ENCODE data around the gene HSPB8. TPM values are rescaled to one million over a fixed set of nuclear protein-coding genes. Genes with fewer than 3 reads are reported as not detected.

HSPB8 gene
- 100 to 1,000 TPM in 10 of 12 donors, 10 to 100 TPM in 1, not detected in 1; 67.5 to 272 (median 214) TPM for polyA plus RNA-seq (ENCODE audit: insufficient read length in 12 of 12)
- long read RNA-seq, donor 1, transcript HSPB8-201 (3 exons, 2,152 nt) = major isoform, 6 of 6 reads
- long read RNA-seq, donor 1, partial matches to known transcripts = 0 of 6 reads
- long read RNA-seq, donor 1, other reads (novel, unspliced or antisense) = 0 of 6 reads
- long read RNA-seq, donor 2, transcript HSPB8-201 (3 exons, 2,152 nt) = major isoform, 170 of 180 reads
- long read RNA-seq, donor 2, partial matches to known transcripts = 10 of 180 reads
- long read RNA-seq, donor 2, other reads (novel, unspliced or antisense) = 0 of 180 reads
- long read RNA-seq, donor 3, transcript HSPB8-201 (3 exons, 2,152 nt) = major isoform, 70 of 71 reads
- long read RNA-seq, donor 3, partial matches to known transcripts = 0 of 71 reads
- long read RNA-seq, donor 3, other reads (novel, unspliced or antisense) = 0 of 71 reads
- long read RNA-seq, donor 4, transcript HSPB8-201 (3 exons, 2,152 nt) = major isoform, 45 of 45 reads
- long read RNA-seq, donor 4, partial matches to known transcripts = 0 of 45 reads
- long read RNA-seq, donor 4, other reads (novel, unspliced or antisense) = 0 of 45 reads
- long read RNA-seq, donor 5 = 0 reads
- long read RNA-seq, donor 6, transcript HSPB8-201 (3 exons, 2,152 nt) = major isoform, 51 of 51 reads
- long read RNA-seq, donor 6, partial matches to known transcripts = 0 of 51 reads
- long read RNA-seq, donor 6, other reads (novel, unspliced or antisense) = 0 of 51 reads
- long read RNA-seq, donor 7, transcript HSPB8-201 (3 exons, 2,152 nt) = major isoform, 50 of 50 reads
- long read RNA-seq, donor 7, partial matches to known transcripts = 0 of 50 reads
- long read RNA-seq, donor 7, other reads (novel, unspliced or antisense) = 0 of 50 reads
- long read RNA-seq, donor 8, transcript HSPB8-201 (3 exons, 2,152 nt) = major isoform, 140 of 140 reads
- long read RNA-seq, donor 8, partial matches to known transcripts = 0 of 140 reads
- long read RNA-seq, donor 8, other reads (novel, unspliced or antisense) = 0 of 140 reads
- long read RNA-seq, donor 9, transcript HSPB8-201 (3 exons, 2,152 nt) = major isoform, 50 of 71 reads
- long read RNA-seq, donor 9, partial matches to known transcripts = 21 of 71 reads
- long read RNA-seq, donor 9, other reads (novel, unspliced or antisense) = 0 of 71 reads
- long read RNA-seq, donor 10, transcript HSPB8-201 (3 exons, 2,152 nt) = major isoform, 123 of 162 reads
- long read RNA-seq, donor 10, partial matches to known transcripts = 37 of 162 reads
- long read RNA-seq, donor 10, other reads (novel, unspliced or antisense) = 0 of 162 reads
- long read RNA-seq, donor 11, transcript HSPB8-201 (3 exons, 2,152 nt) = major isoform, 112 of 188 reads
- long read RNA-seq, donor 11, partial matches to known transcripts = 76 of 188 reads
- long read RNA-seq, donor 11, other reads (novel, unspliced or antisense) = 0 of 188 reads

DNA sequence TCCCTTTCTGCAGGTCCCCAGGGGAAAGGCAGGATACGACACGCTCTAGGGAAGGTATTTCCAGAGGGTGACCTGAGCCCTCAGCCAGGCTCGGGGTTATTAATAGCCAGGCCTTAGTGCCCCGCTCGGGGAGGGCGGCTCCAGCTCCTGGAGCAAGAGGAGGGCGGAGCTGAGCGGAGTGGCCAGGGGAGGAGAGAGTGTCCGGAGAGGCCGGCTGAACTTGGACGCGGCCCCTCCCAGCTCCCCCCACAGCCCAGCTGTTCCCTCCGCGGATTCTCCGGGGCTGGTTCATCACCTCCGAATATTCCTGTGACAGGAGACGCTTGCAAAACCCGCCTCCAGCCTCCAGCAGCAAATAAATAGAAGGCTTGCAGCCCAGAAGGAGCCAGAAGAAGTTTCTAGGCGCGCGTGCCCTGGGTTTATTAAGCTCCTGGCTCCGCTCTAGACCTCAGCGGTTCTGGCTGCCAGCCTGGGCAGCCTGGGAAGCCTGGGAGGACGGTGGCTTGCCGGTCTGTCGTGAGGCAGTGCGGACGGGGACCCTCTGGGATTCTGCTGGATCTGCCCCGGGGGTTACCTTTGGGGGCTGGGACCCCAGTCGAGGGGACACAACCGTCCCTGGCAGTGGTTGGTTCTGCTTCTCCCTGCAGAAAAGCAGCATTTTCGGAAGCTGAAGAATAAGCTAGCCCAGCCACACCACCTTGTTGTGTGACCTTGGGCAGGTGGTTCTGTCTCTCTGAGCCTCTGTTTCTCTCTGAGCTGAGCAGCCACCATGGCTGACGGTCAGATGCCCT is at the start of gene HSPB8:
Gene HSPB8 (plus strand): TSS at position 388 of the 791 bp plus-strand sequence. CDS start 382 bp downstream, at position 770.
- DNase-seq = peak; percentile 66

- no peak for DNase-seq
Observed at GRCh38 chr12:119129827-119130434, 48.8 kb upstream of the HSPB8 start.

DNA sequence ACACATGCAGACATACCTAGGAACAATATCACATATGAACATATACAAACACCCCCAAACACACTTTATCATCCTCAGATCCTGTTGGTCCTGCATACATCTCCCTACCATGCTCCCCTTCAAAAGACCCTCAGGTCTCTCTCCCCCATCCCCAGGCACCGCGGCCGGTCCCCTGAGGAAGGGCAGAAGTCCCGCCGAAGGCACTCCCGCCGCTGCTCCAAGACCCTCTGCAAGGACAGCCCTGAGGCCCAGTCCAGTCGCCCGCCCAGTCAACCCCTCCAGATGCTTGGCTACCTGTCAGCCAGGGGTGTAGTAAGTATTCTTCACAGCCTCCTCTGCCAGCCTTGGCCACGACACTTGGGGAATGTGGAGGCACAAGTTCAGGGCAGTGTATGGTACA is 48.2 kb upstream of the HSPB8 start:
- no peak for DNase-seq

GRCh38 chr12:119134284-119135072 is 44.3 kb upstream of the HSPB8 start:
- no peak for DNase-seq

GRCh38 chr12:119136811-119137410 is 41.8 kb upstream of the HSPB8 start:
- no peak for DNase-seq

- no peak for DNase-seq
Observed at GRCh38 chr12:119139448-119139847, 39.3 kb upstream of the HSPB8 start.

DNA sequence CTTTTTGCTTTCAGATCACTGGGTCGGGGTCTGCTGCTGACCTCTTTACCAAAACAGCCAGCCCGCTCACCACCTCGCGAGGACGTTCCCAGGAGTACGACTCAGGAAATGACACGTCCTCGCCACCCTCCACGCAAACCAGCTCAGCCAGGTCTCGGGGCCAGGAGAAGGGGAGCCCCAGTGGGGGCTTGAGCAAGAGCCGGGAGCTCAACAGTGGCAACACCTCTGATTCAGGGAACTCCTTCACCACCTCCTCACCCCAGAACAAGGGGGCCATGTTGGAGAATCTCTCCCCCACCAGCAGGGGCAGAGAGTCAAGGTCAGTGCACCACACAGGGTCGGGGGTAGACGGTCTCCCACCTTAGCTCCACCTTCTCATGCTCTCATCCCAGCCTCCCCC is 33.4 kb upstream of the HSPB8 start:
- no peak for DNase-seq

DNA sequence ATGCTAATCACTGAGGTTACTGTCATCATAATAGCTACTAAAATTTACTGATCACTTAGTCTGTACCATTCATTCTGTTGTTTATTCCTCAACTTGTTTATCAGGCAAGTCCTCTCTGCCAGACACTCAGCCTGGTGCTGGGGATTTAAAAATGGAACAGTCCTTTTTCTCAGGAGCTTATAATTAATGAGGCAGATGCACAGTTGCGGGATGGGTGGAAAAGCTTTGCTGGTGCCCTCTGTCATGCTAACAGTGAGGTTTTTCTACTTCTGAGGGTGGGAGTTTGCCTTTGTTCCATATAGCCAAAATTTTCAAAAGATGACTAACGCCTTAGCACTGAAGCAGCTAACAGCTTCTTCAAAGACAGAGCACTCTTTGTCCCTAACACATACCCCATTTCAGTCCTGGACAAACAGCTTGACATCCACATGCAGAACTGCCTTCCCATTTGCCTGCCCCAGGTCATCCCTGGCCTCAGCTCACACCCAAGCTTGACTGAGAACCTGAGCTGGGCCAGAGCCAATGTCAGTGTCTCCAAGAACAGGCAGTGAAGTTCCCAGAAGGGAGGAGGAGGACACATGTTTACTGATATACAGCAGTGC is 30.8 kb upstream of the HSPB8 start:
- DNase-seq = no peak

DNA sequence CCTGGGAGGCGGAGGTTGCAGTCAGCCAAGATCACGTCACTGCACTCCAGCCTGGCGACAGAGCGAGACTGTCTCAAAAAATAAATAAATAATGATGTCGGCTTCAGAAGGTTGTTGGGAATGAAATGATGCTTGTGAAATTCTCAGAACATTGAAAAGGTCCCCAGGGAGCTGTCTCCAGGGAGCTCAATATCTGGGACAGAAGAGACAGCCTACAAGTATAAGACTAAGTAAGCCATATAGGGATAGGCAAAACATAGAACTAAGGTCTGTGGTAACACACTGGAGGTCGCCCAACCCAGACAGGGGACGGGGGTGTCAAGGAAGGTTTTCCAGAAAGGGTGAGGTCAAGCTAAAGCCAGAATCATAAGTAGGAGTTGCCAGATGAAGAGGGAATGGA is 29.5 kb upstream of the HSPB8 start:
- no peak for DNase-seq

- DNase-seq = no peak
Observed at GRCh38 chr12:119151445-119152026, 27.2 kb upstream of the HSPB8 start.

GRCh38 chr12:119153477-119154434 is 25.0 kb upstream of the HSPB8 start:
- no peak for DNase-seq

- DNase-seq = no peak
Observed at GRCh38 chr12:119154435-119154818, 24.3 kb upstream of the HSPB8 start.

DNA sequence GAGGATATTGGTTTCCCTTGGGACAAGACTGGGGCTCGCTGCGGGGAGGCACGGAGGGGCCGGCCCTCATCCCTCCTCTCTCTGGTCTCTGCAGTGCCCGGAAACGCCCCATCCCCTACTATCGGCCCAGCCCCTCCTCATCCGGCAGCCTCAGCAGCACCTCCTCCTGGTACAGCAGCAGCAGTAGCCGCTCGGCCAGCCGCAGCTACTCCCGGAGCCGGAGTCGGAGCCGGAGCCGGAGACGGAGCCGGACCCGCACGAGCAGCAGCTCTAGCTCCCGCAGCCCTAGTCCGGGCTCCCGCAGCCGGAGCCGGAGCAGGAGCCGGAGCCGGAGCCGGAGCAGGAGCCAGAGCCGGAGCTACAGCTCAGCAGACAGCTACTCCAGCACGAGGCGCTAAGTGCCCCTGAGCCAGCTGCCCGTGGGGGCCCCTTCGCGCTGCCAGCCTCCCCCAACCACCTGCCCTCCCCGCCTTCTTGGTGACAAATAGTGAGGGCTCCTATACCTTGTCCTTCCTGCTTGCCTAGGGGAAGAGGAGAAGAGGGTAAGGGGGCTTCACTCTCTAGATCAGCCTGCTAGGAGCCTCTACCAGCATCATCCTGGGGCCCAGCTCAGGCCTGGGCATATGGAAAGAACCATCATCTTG is 22.2 kb upstream of the HSPB8 start:
- no peak for DNase-seq

DNA sequence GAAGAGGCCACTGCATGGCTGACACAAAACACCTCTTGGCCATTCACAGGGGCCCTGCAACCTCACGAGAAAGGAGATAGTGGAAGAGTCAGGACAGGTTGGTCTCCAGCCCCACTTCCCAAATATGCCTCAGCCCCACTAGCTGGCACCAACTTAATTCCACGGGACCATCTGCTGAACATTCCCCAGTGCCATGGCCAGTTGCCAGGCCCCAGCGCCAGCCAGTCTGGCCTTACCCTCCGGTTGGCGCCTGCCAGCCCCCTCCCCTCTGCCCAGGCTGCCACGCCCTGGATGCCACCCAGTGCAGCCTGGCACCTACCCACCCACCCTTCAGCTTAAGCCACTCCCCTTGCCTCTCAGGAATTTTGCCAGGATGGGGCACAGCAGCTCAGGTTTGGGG is 21.2 kb upstream of the HSPB8 start:
- DNase-seq = no peak

- DNase-seq = no peak
Observed at GRCh38 chr12:119157978-119158377, 20.8 kb upstream of the HSPB8 start.

DNA sequence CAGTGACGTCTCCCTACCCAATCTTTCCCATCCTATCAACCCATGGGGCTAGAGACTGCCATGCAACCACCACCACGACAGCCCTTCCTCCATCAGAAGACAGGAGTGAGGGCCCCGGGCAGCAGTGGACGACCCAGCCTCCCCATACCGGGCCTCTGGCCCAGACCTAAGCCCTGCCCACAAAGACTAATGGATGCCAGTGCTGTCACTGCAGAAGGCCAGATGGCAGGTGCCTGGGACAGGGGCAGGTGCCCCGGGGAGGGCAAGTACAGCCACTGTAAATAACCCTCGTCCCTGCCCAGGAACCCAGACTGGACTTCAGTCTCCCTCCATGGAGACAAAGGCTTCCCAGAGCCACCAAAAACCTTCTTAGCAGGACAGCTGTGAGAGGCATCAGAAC is 20.3 kb upstream of the HSPB8 start:
- no peak for DNase-seq
